Activated CD8-positive, alpha-beta memory T cell treated with anti-CD3 and anti-CD28 coated beads, Interleukin-2, amount 50 U/mL, for 48 hours (primary cell): ENCODE results near the gene CFAP97D2.
"Not testable (repeated sequence)": the region's sequence is repeated elsewhere in the genome, so short reads cannot be mapped to it uniquely, and the experiment has no call there.

Experiments
- DNase-seq: peaks from one replicate; pipeline ENCODE4 v3.0.0-alpha.2; 2020

The CFAP97D2 gene

DNA sequence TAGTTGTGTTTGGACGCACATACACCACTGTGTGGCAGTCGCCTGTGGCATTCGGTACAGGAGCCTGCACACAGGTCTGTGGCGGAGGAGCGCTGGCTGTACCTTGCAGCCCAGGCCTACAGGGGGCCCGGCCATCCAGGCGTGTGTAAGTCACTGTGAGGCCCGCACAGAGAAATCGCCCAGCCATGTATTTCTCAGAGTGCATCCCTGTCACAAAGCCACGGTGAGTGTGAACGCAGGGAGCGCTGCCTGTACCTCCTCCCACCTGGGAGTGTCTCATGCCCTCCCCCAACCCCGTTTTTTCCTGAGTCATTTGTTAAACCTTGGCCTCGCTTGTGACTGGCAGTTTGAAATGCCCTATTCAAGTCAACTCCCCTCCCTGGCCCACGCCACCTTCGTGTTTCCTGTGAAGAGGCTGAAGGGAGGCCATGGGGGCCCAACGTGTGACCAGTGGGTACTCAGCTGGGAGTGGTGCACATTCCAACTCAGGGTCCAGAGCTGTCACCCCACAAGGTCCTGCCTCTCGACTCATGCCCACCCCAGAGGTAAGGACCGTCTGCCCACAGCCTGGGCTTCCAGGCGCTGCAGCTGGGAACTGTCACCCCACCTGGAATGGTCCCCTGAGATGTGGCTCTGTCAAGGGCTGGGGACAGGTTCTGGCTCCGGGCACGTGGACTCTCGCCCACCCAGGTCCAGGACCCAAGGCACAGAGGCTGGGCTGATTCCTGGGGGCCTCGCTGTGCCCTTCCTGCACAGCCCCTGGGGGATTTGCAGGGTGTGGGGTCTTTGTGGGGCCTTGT lies 35.1 kb upstream of the CFAP97D2 start:
- DNase-seq = peak; percentile 78

DNA sequence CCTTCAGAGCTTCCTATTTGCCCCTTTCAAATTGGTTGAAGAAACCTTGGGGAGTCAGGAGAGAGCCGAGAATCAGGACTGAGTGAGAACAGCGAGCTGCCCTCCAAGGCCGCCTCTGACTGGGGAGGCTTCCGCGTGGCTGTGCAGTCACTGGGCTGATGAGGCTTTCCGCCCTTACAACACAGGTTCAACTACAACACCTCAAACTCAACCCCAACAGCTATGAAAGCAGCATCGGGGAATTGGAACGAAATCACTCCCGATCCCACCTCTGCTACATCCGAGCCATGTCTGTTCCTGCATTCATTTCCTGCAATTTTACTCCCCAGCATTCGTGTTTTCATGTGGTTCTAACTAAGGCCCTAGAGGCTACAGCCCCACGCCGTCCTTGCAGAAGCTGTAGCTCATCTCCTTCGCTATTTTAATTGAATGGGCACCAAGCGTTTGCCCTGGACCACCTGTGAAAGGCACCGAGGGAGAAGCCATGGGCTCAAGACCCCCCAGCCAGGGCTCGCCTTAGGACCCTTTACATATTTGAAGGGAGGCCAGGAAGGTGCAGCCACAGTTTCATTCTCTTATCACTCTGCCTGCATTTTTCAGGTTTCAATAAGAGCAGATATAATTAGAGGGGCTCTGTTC lies 34.3 kb upstream of the CFAP97D2 start:
- DNase-seq = peak; percentile 53

DNA sequence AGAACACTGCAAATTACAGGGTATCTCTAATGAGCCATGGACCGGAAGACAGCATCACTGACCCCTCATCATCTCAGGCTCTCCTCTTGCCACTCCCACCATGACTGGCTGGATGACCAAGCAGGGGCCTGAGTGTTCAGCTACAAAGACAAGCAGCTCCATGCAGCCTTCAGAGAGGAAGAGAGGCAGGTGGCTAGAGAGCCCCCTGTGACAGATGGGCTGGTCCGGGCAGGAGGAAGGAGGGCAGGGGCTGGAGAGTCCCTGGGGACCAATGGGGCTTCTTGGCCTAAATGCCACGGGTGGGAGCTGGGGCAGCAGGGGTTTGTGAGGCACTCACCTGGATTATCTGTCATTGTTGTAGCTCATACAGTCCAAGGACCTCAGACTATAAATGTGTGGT lies 33.8 kb upstream of the CFAP97D2 start:
- peak; percentile 55 for DNase-seq

DNA sequence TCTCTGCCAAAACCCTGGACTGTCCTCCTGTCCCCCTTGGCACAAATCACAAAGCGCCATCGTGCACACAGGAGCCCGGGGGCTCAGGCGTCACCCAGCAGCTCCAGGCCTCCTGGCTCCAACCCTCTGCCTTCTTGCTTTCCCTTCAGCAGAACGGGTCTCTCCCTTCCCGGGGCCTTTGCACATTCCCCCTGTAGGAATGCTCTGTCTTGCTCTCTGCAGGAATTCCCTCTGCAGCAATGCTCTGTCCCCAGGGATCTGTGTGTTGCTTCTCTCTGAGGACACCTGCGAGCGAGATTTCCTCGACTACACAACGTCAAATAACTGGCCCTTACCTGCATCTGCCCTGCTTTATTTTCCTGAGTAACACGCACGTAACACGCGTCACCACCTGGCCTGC lies 33.3 kb upstream of the CFAP97D2 start:
- peak; percentile 51 for DNase-seq

DNA sequence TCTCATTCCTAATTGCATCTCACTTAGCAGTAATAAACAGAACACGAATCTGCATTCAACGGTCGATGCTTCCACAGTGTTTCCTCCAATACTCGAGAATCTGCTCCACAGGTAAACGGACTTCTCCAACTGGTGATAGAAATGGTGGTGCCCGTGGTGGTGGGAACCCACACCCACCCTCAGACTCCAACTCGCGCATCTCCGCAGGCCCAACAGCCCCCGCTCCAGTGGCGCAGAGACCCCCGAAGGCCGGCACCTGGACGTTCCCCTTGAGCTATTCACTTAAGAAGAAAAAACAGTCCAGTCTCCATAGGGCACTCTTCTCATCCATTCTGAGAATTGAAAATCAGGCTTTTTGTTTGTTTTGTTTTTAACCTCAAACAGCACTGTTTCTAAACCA lies 32.9 kb upstream of the CFAP97D2 start:
- no peak for DNase-seq

DNA sequence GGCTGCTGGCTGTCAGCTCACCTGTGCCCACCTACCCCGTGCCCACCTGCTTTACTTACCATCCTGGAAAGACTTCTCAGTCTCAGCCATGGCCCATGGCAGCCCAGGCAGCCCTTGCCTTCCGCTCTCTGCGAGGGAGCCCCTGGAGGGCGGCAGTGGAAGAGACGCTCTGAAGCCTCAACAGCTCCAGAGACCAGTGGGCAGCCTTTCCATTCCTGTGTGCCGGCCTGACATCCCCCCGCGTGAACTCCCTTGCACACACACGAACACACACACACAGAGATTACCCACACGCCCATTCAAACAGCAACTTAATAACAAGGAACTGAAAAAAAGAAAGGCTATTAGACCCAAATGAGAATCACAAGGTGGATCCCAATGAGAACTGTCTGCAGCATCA lies 32.4 kb upstream of the CFAP97D2 start:
- peak; percentile 61 for DNase-seq

DNA sequence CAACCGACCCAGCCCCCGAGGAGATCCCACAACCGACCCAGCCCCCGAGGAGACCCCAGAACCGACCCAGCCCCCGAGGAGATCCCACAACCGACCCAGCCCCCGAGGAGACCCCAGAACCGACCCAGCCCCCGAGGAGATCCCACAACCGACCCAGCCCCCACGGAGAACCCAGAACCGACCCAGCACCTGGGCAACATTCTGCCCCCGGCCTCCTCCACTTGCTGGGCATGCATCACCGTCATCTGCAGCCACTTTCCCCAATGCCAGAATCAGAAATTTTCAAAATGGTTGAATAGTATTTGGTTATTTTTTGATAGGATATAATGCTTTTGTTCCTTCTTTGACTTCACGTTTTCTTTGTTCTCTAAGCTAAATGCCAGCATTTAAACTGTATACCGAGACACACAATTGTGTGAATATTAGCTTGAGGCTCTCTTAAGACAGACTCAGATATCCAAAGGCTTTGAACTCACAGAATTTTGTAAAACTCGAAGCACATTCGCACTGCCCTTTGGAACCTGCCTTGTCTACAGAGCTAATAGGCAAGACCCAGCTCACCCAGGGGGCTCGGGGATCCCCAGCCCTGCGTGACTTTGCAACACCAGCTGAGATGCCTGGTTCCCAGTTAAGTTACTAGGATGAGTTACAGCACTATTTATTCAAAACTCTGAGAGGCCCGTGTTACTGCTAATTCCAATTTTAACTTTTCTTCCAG lies 31.1 kb upstream of the CFAP97D2 start:
- peak; percentile 71 for DNase-seq

DNA sequence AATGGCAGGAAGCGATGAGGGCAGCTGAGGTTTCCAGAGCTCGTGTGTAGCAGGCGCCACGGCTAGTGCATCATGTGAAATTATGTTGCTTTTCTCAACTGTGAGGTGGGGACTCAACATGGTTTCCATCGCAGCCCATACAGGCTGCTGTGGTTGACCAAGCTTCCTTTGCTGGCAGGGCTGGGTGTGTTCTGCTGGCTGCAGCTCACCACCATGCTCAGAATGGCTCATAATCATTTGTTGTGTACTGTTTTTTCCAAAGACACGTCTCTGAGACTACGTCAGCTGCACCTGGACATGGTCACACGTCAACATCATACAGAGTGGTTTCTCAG lies 30.6 kb upstream of the CFAP97D2 start:
- peak; percentile 83 for DNase-seq

DNA sequence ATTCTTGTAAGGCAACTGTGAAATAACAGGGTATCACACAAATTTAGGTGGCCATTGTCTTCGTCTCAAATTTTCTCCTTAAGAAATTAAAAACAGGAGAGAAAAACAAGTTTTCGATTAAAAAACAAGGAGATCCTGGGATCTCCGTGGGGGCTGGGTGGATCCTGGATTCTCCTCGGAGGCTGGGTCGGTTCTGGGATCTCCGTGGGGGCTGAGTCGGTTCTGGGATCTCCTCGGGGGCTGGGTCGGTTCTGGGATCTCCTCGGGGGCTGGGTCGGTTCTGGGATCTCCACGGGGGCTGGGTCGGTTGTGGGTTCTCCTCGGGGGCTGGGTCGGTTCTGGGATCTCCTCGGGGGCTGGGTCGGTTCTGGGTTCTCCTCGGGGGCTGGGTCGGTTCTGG lies 30.2 kb upstream of the CFAP97D2 start:
- DNase-seq = not testable (repeated sequence)

DNA sequence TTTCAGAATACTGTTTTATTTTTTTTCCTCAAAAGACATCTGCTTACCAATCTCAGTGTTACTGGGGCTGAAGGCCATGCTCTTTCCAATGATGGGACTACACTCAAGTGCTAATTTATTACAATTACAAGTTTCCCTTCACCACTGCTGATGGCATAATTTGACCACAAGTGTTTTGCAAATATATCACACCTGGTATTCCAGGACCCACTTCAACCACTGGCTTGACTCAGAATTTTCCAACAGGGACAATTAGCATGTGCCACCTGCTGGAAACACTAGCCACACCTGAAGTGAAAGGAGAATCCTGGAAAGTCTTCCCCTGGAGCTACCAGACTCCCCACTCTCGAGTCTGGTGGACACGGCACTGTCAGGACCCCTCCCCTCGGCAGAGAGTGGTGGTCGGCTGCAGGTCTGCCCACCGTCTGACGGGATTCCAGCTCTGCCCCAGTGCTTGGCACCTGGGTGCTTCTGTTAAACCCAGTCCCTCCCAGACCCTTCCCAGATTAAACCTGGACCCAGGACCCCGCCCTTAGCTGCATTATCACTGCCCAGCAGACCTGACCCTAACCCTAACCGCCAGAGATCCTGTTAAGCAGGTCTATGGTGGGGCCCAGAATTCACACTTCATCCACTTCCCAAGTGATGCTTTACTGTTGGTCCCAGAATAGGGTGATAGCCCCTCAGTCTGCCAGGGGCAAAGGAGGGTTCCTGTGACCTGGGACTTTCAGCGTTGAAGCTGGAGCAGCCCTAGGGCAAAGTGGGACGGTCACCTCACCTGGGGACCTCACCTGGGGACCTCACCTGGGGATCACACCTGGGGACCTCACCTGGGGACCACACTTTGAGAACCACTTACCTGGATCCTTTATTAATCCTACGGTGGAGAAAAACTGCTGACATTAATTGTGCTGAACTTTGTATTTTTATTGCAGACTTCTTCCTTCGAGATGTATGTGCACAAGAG lies 29.0 kb upstream of the CFAP97D2 start:
- no peak for DNase-seq

DNA sequence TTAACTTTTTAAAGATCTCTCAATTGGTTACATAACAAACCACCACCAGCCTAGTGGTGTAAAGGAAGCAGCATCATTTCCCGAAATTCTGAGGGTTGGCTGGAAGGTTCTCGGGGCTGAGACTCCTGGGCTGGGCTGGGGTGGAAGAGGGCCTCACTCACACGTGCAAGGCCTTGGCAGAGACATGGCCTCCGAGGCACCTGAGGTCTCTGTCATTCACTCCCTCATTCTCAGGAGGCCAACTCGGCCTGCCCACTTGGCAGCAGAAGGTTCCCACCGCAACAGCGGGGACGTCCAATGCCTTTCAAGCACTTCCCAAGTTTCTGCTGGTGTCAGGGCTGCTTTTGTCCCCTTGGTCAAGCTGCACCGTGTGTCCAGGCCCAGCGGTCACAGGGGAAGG lies 28.0 kb upstream of the CFAP97D2 start:
- peak; percentile 51 for DNase-seq

DNA sequence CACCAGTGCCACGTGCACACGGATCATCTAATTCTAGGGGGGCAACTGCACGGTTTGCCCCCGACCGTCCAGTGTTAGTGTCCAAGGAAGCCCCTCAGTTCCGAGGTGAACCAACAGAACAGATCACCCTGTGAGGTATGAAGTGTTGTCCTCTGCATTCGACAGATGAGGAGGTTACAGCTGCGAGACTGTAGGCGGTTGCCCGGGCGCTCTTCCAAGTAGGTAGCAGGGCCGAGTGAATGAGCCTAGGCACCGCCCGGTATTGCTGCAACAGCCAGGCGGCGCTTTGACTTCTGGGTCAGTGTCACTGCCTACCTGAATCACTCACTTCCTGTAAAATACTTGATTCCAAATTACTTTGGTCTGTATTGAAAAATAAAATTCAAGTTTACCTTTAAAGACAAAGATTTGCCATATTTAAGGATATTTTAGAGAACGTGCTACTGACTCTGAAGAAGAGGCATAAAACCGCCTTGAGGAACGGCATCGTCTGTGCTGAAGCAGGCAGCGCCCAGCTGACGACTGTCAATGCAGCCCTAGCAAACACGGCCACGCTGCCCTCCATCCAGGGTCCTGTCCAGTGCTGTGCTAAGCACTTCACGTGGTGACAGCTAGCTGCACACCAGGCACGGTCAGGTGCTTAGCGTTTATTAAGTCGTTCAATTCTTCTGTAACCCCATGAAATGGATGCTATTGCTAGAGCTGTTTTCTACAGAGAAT lies 27.3 kb upstream of the CFAP97D2 start:
- peak; percentile 65 for DNase-seq

DNA sequence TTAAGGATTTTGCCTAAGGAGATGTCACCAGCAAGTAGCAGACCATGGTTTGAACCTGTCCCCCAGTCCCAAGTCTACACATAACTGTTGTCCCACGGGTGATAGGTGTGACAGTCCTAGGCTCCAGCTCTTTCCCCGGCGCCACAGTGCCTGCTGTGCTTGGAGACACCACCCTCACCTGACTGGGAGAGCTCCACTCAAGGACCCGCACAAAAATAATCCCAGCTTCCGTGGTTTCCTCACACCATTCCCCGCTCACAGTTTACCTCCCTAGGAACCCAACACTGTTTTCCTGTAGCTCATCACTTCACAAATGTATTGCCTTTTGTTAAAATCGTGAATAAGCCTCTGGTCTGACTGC lies 26.8 kb upstream of the CFAP97D2 start:
- DNase-seq = peak; percentile 51

DNA sequence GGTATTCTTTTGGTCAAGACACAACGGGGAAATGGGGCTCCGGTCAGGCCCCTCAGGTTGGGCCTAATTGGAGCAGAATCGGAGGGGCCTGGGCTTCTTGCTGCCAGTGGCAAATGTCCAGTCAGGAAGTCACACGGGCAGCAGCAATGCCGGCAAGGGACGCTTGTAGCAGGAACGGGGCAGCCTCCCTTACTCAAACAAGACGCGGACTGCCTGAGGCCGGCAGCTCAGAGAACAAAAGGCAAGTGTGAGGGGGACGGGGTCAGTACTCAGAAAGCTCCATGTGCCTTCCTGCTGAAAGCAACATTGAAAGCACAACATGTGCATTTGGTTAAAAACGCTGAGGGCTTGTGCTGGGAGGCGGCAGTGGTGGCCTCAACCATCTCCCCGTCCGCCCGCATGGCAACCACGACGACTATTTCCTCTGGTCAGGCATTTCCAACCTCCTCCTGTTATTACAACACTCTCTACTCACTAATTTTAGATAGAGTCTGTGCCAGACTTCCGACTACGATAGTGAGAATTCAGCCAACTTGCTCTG lies 26.2 kb upstream of the CFAP97D2 start:
- no peak for DNase-seq

DNA sequence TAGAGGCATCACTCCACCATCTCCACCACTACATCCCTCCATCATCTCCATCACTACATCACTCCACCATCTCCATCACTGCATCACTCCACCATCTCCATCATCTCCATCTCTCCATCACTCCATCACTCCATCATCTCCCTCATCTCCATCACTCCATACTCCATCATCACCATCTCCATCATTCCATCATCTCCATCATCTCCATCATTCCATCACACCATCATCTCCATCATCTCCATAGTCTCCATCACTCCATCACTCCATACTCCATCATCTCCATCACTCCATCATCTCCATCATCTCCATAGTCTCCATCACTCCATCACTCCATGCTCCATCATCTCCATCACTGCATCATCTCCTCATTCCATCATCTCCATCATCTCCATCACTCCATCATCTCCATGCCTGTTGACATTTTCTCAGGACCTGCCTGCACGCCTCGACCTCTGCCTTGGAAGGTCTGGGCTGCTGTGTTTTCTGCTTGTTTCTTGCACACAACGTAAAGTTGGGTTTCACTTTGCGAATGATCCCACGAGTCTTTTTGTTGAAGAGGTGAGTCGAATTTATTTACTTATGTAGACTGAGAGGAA lies 25.5 kb upstream of the CFAP97D2 start:
- DNase-seq = no peak

DNA sequence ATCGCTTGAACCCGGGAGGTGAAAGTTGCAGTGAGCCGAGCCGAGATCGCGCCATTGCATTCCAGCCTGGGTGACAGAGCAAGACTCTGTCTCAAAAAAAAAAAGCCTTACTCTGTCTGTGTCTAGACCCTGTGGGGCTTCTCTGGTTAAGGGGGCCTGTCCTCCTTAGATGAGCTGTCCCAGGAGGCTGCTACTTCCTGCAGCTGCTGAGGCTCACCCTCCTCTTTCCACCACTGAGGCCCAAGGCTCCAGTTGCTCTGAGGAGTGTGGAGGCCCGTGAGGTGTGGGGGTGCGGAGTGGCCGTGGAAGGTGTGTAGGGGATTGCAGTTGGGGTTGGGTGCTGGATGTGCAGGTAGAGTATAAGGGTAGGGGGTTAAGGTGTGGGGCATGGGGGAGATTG lies 24.6 kb upstream of the CFAP97D2 start:
- peak; percentile 61 for DNase-seq

DNA sequence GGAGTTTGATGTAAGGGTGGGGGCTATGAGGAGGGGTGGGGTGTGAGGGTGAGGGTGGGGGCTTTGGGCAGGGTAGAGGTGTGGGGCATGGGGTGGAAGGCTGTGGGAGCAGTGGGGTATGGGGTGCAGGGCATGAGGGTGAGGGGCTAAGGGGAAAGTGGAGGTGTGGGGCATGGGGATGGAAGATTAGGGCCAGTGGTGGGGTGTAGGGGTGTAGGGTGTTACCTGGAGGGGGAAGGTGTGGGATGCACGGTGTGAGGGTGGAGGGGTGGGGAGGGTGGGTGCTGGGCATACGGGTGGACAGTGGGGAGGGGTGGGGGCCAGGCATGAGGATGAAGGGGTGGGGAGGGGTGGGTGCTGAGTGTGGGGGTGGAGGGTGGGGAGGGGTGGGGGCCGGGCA lies 23.7 kb upstream of the CFAP97D2 start:
- DNase-seq = no peak

DNA sequence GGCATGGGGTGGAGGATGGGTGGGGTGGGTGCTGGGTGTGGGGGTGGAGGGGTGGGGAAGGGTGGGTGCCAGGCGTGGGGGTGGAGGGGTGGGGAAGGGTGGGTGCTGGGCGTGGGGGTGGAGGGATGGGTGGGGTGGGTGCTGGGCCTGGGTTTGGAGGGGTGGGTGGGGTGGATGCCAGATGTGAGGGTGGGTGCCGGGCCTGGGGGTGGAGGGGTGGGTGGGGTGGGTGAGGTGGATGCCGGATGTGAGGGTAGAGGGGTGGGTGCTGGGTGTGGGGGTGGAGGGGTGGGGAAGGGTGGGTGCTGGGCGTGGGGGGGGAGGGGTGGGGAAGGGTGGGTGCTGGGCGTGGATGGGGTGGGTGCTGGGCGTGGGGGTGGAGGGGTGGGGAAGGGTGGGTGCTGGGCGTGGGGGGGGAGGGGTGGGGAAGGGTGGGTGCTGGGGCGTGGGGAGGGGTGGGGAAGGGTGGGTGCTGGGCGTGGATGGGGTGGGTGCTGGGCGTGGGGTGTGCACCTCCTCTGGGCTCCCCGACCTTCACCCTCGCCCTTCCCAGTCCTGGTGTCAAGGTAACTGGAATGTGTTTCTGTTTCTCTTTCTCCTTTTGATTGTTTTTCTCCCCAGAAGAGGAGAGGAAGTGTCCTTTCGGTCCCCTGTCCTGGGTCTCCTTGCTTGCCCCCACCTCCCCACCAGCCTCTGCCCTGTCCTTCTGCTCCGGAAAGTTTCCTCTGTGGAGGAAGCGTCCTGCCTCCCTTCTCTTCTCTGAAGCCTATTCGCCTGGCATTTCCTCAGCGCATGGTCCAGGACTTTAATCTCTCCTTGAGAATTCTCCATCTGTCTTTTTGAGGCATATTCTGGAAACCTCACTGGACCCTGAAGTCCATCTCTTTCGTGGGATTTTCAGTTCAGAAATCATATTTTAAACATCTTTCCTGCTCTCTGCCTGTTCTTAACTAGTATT lies 22.9 kb upstream of the CFAP97D2 start:
- no peak for DNase-seq

DNA sequence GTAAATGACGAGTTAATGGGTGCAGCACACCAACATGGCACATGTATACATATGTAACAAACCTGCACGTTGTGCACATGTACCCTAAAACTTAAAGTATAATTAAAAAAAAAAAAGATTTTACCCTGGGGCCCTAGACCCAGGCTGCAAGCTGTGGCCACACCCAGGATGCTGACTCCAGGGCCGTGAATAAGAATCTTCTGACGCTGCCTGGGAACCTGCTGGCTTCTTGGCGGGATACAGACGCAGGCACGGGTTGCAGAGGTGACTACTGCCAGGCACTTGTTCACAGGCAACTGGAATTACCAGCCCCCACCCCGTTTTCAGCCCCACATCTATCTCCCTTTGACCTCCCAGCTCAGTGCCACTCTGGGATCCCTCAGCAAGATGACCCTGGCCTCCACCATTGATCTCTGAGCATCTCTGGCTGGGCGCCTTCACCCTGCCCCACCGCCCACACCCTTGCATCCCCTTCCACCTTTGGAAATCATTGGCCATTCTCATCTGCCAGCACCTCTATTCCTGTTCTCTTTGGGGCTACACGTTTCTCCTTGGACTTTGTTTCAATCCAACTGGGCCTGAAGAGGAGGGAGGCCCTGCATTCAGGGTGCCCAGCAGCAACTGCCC lies 21.1 kb upstream of the CFAP97D2 start:
- no peak for DNase-seq
